Measurements from ENCODE around the gene TTC28.
A peak's percentile ranks its signal among the peaks of the same experiment; 100 is the strongest.

TTC28 gene

GRCh38 chr22:28017558-28017820, 662.2 kb downstream of the TTC28 start:
- no peak overlapping the region for H3K18ac ChIP-seq (ENCODE audit: low read depth in 1 of 2, low read length in 2 of 2)
- peaks cover 15 to 43% of the 10 kb centered on the region in 2 experiments for H3K36me3 ChIP-seq (ENCODE audit: control insufficient read depth in 1 of 2, insufficient read depth in 2 of 2, low read depth in 1 of 2, low read length in 2 of 2)
- H3K79me1 ChIP-seq (replicated peaks; ENCODE audit: low read length, poor library complexity, severe bottlenecking), result peaks cover 3% of the 10 kb centered on the region
- H2BK120ac ChIP-seq (ENCODE audit: low read depth, low read length), result no peak overlapping the region
- H3K4me3 ChIP-seq (ENCODE audit: insufficient read depth in 1 of 2, low read depth in 1 of 2, low read length in 2 of 2), result no peak overlapping the region
- DNase-seq, result no peak
- no peak overlapping the region for H4K91ac ChIP-seq (ENCODE audit: low read length)
- H3K4me1 ChIP-seq (ENCODE audit: control insufficient read depth, insufficient read depth, low read depth, low read length), result peaks cover 46% of the 10 kb centered on the region
- H2BK15ac ChIP-seq (ENCODE audit: low read depth, poor library complexity, severe bottlenecking), result no peak overlapping the region
- no peak overlapping the region for H2AFZ ChIP-seq (ENCODE audit: low read depth, low read length)
- H3K4me2 ChIP-seq (ENCODE audit: low read length, poor library complexity, severe bottlenecking), result no peak overlapping the region
- no peak overlapping the region for H2BK12ac ChIP-seq (ENCODE audit: low read length in 2 of 2)
- no peak overlapping the region for H2BK5ac ChIP-seq (ENCODE audit: low read depth, low read length, poor library complexity, severe bottlenecking)
- H3K4ac ChIP-seq (ENCODE audit: low read depth in 1 of 2, low read length in 2 of 2), result no peak overlapping the region
- H3K14ac ChIP-seq (ENCODE audit: low read length in 2 of 2), result no peak overlapping the region
- 90% methylated on average over 2 of the region's 2 CpGs for WGBS
- H3K9ac ChIP-seq (ENCODE audit: low read length), result no peak overlapping the region
- H2AK5ac ChIP-seq (ENCODE audit: low read length, severe bottlenecking), result no peak overlapping the region
- H3K9me3 ChIP-seq (ENCODE audit: control insufficient read depth, low read length), result no peaks in the 10 kb centered on the region
- H3K23ac ChIP-seq (ENCODE audit: low read length in 2 of 2), result no peak overlapping the region
- H3K27ac ChIP-seq (ENCODE audit: low read length, poor library complexity, severe bottlenecking), result no peak overlapping the region
- no peaks in the 10 kb centered on the region for H3K27me3 ChIP-seq (ENCODE audit: control insufficient read depth in 1 of 2, insufficient read depth in 1 of 2, low read length in 2 of 2)
- no peak overlapping the region for H4K8ac ChIP-seq (ENCODE audit: low read length)

GRCh38 chr22:28016781-28017557, 662.7 kb downstream of the TTC28 start:
- Histone ChIP-seq H2BK15ac (ENCODE audit: low read depth, poor library complexity, severe bottlenecking) (no peak overlapping the region), H3K4me3 (ENCODE audit: insufficient read depth in 1 of 2, low read depth in 1 of 2, low read length in 2 of 2) (no peak overlapping the region), H4K8ac (ENCODE audit: low read length) (no peak overlapping the region), H3K4me1 (ENCODE audit: control insufficient read depth, insufficient read depth, low read depth, low read length) (peaks cover 46% of the 10 kb centered on the region), H3K14ac (ENCODE audit: low read length in 2 of 2) (no peak overlapping the region), H3K79me1 (replicated peaks; ENCODE audit: low read length, poor library complexity, severe bottlenecking) (peaks cover 3% of the 10 kb centered on the region), H3K36me3 (ENCODE audit: control insufficient read depth in 1 of 2, insufficient read depth in 2 of 2, low read depth in 1 of 2, low read length in 2 of 2) (peaks cover 15 to 42% of the 10 kb centered on the region in 2 experiments), H3K9ac (ENCODE audit: low read length) (no peak overlapping the region), H3K18ac (ENCODE audit: low read depth in 1 of 2, low read length in 2 of 2) (no peak overlapping the region), H3K27me3 (ENCODE audit: control insufficient read depth in 1 of 2, insufficient read depth in 1 of 2, low read length in 2 of 2) (no peaks in the 10 kb centered on the region), H2BK12ac (ENCODE audit: low read length in 2 of 2) (no peak overlapping the region), H3K27ac (ENCODE audit: low read length, poor library complexity, severe bottlenecking) (no peak overlapping the region), H2BK120ac (ENCODE audit: low read depth, low read length) (no peak overlapping the region), H3K23ac (ENCODE audit: low read length in 2 of 2) (no peak overlapping the region), H3K4me2 (ENCODE audit: low read length, poor library complexity, severe bottlenecking) (no peak overlapping the region), H3K4ac (ENCODE audit: low read depth in 1 of 2, low read length in 2 of 2) (no peak overlapping the region), H2AK5ac (ENCODE audit: low read length, severe bottlenecking) (no peak overlapping the region), H2BK5ac (ENCODE audit: low read depth, low read length, poor library complexity, severe bottlenecking) (no peak overlapping the region), H2AFZ (ENCODE audit: low read depth, low read length) (no peak overlapping the region), H4K91ac (ENCODE audit: low read length) (no peak overlapping the region), H3K9me3 (ENCODE audit: control insufficient read depth, low read length) (no peaks in the 10 kb centered on the region)
- WGBS, result 94% methylated on average over 12 of the region's 12 CpGs
- no peak for DNase-seq

GRCh38 chr22:28015676-28016601, 663.7 kb downstream of the TTC28 start:
- H3K4me2 ChIP-seq (ENCODE audit: low read length, poor library complexity, severe bottlenecking), result no peak overlapping the region
- H3K27ac ChIP-seq (ENCODE audit: low read length, poor library complexity, severe bottlenecking), result no peak overlapping the region
- H3K4me1 ChIP-seq (ENCODE audit: control insufficient read depth, insufficient read depth, low read depth, low read length), result peaks cover 44% of the 10 kb centered on the region
- no peak overlapping the region for H3K4me3 ChIP-seq (ENCODE audit: insufficient read depth in 1 of 2, low read depth in 1 of 2, low read length in 2 of 2)
- 78% methylated on average over 16 of the region's 16 CpGs for WGBS
- H3K18ac ChIP-seq (ENCODE audit: low read depth in 1 of 2, low read length in 2 of 2), result no peak overlapping the region
- H3K9ac ChIP-seq (ENCODE audit: low read length), result no peak overlapping the region
- peaks cover 17 to 41% of the 10 kb centered on the region in 2 experiments for H3K36me3 ChIP-seq (ENCODE audit: control insufficient read depth in 1 of 2, insufficient read depth in 2 of 2, low read depth in 1 of 2, low read length in 2 of 2)
- no peak overlapping the region for H2AFZ ChIP-seq (ENCODE audit: low read depth, low read length)
- H2BK120ac ChIP-seq (ENCODE audit: low read depth, low read length), result no peak overlapping the region
- DNase-seq, result peak; percentile 7
- no peak overlapping the region for H2BK15ac ChIP-seq (ENCODE audit: low read depth, poor library complexity, severe bottlenecking)
- no peaks in the 10 kb centered on the region for H3K27me3 ChIP-seq (ENCODE audit: control insufficient read depth in 1 of 2, insufficient read depth in 1 of 2, low read length in 2 of 2)
- no peak overlapping the region for H2AK5ac ChIP-seq (ENCODE audit: low read length, severe bottlenecking)
- H3K9me3 ChIP-seq (ENCODE audit: control insufficient read depth, low read length), result no peaks in the 10 kb centered on the region
- H3K79me1 ChIP-seq (replicated peaks; ENCODE audit: low read length, poor library complexity, severe bottlenecking), result peaks cover 3% of the 10 kb centered on the region
- peak overlapping the region in 1 of 2 experiments; percentile 70 for H3K14ac ChIP-seq (ENCODE audit: low read length in 2 of 2)
- H4K8ac ChIP-seq (ENCODE audit: low read length), result no peak overlapping the region
- no peak overlapping the region for H2BK5ac ChIP-seq (ENCODE audit: low read depth, low read length, poor library complexity, severe bottlenecking)
- no peak overlapping the region for H3K23ac ChIP-seq (ENCODE audit: low read length in 2 of 2)
- H4K91ac ChIP-seq (ENCODE audit: low read length), result no peak overlapping the region
- no peak overlapping the region for H2BK12ac ChIP-seq (ENCODE audit: low read length in 2 of 2)
- H3K4ac ChIP-seq (ENCODE audit: low read depth in 1 of 2, low read length in 2 of 2), result peak overlapping the region in 1 of 2 experiments; percentile 54

GRCh38 chr22:28015046-28015425, 664.6 kb downstream of the TTC28 start:
- Histone ChIP-seq H2BK120ac (ENCODE audit: low read depth, low read length) (no peak overlapping the region), H3K4me3 (ENCODE audit: insufficient read depth in 1 of 2, low read depth in 1 of 2, low read length in 2 of 2) (no peak overlapping the region), H3K4ac (ENCODE audit: low read depth in 1 of 2, low read length in 2 of 2) (no peak overlapping the region), H3K18ac (ENCODE audit: low read depth in 1 of 2, low read length in 2 of 2) (no peak overlapping the region), H2BK15ac (ENCODE audit: low read depth, poor library complexity, severe bottlenecking) (no peak overlapping the region), H2AFZ (ENCODE audit: low read depth, low read length) (no peak overlapping the region), H3K36me3 (ENCODE audit: control insufficient read depth in 1 of 2, insufficient read depth in 2 of 2, low read depth in 1 of 2, low read length in 2 of 2) (peaks cover 20 to 44% of the 10 kb centered on the region in 2 experiments), H3K14ac (ENCODE audit: low read length in 2 of 2) (no peak overlapping the region), H2BK5ac (ENCODE audit: low read depth, low read length, poor library complexity, severe bottlenecking) (no peak overlapping the region), H4K91ac (ENCODE audit: low read length) (no peak overlapping the region), H3K27me3 (ENCODE audit: control insufficient read depth in 1 of 2, insufficient read depth in 1 of 2, low read length in 2 of 2) (no peaks in the 10 kb centered on the region), H4K8ac (ENCODE audit: low read length) (no peak overlapping the region), H3K27ac (ENCODE audit: low read length, poor library complexity, severe bottlenecking) (no peak overlapping the region), H2AK5ac (ENCODE audit: low read length, severe bottlenecking) (no peak overlapping the region), H3K79me1 (replicated peaks; ENCODE audit: low read length, poor library complexity, severe bottlenecking) (peaks cover 3% of the 10 kb centered on the region), H3K4me2 (ENCODE audit: low read length, poor library complexity, severe bottlenecking) (no peak overlapping the region), H3K9me3 (ENCODE audit: control insufficient read depth, low read length) (no peaks in the 10 kb centered on the region), H2BK12ac (ENCODE audit: low read length in 2 of 2) (no peak overlapping the region), H3K4me1 (ENCODE audit: control insufficient read depth, insufficient read depth, low read depth, low read length) (peaks cover 36% of the 10 kb centered on the region), H3K23ac (ENCODE audit: low read length in 2 of 2) (no peak overlapping the region), H3K9ac (ENCODE audit: low read length) (no peak overlapping the region)
- DNase-seq, result no peak
- 91% methylated on average over 2 of the region's 2 CpGs for WGBS
